HEK293 (cell line): ENCODE results near the gene PIERCE2.
"Not testable (repeated sequence)": the region's sequence is repeated elsewhere in the genome, so short reads cannot be mapped to it uniquely, and the experiment has no call there.

ENCODE experiments used
- ZNF239 ChIP-seq: fragments of 450-650 bp; formaldehyde crosslinking; IDR thresholded peaks from 2 replicates; pipeline ENCODE4 v1.5.1; 2016; ENCODE audit warnings: missing biosample characterization, missing genetic modification characterization
- ZNF558 ChIP-seq: fragments of 450-650 bp; formaldehyde crosslinking; IDR thresholded peaks from 2 replicates; pipeline ENCODE4 v1.5.1; 2016; ENCODE audit warnings: missing biosample characterization, missing genetic modification characterization
- ZNF670 ChIP-seq: fragments of 450-650 bp; formaldehyde crosslinking; IDR thresholded peaks from 2 replicates; pipeline ENCODE4 v1.5.1; 2016; ENCODE audit warnings: missing biosample characterization, missing genetic modification characterization, low read depth
- ZNF768 ChIP-seq: fragments of 450-650 bp; formaldehyde crosslinking; IDR thresholded peaks from 2 replicates; pipeline ENCODE4 v1.5.1; 2018; ENCODE audit warnings: missing biosample characterization, mild to moderate bottlenecking, missing genetic modification characterization
- TF ChIP-seq, protein P1 (sequence below): fragments of 450-650 bp; formaldehyde crosslinking; IDR thresholded peaks from 2 replicates; pipeline ENCODE4 v1.5.1; 2016; ENCODE audit warnings: missing biosample characterization, missing genetic modification characterization, low read depth
- TF ChIP-seq, protein P2 (sequence below): fragments of 450-650 bp; formaldehyde crosslinking; IDR thresholded peaks from 2 replicates; pipeline ENCODE4 v1.5.1; 2016; ENCODE audit warnings: missing biosample characterization, missing genetic modification characterization

DNA sequence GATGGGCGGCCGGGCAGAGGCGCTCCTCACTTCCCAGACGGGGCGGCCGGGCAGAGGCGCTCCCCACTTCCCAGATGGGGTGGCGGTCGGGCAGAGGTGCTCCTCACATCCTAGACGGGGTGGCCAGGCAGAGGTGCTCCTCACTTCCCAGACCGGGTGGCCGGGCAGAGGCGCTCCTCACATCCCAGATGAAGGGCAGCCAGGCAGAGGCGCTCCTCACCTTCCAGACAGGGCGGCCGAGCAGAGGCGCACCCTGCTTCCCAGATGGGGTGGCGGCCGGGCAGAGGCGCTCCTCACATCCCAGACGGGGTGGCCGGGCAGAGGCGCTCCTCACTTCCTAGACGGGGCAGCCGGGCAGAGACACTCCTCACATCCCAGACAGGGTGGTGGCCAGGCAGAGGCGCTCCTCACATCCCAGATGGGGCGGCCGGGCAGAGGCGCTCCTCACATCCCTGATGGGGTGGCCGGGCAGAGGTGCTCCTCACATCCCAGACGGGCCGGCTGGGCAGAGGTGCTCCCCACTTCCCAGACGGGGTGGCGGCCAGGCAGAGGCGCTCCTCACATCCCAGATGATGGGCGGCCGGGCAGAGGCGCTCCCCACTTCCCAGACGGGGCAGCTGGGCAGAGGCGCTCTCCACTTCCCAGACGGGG is 38.2 kb downstream of the PIERCE2 start:
- not testable (repeated sequence) for TF ChIP-seq ZNF768 (tag by site-specific recombination); ZNF558 (tag by site-specific recombination); ZNF670; ZNF239
- TF ChIP-seq, protein P1, sequence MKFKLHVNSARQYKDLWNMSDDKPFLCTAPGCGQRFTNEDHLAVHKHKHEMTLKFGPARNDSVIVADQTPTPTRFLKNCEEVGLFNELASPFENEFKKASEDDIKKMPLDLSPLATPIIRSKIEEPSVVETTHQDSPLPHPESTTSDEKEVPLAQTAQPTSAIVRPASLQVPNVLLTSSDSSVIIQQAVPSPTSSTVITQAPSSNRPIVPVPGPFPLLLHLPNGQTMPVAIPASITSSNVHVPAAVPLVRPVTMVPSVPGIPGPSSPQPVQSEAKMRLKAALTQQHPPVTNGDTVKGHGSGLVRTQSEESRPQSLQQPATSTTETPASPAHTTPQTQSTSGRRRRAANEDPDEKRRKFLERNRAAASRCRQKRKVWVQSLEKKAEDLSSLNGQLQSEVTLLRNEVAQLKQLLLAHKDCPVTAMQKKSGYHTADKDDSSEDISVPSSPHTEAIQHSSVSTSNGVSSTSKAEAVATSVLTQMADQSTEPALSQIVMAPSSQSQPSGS (tag by site-specific recombination), result not testable (repeated sequence)
- TF ChIP-seq, protein P2, sequence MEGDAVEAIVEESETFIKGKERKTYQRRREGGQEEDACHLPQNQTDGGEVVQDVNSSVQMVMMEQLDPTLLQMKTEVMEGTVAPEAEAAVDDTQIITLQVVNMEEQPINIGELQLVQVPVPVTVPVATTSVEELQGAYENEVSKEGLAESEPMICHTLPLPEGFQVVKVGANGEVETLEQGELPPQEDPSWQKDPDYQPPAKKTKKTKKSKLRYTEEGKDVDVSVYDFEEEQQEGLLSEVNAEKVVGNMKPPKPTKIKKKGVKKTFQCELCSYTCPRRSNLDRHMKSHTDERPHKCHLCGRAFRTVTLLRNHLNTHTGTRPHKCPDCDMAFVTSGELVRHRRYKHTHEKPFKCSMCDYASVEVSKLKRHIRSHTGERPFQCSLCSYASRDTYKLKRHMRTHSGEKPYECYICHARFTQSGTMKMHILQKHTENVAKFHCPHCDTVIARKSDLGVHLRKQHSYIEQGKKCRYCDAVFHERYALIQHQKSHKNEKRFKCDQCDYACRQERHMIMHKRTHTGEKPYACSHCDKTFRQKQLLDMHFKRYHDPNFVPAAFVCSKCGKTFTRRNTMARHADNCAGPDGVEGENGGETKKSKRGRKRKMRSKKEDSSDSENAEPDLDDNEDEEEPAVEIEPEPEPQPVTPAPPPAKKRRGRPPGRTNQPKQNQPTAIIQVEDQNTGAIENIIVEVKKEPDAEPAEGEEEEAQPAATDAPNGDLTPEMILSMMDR (tag by site-specific recombination), result not testable (repeated sequence)
